Stimulated activated naive CD8-positive, alpha-beta T cell treated with anti-CD3 and anti-CD28 coated beads, Interleukin-15, Interleukin-2, amounts not matched to agents 100 U/mL and 50 U/mL, for 24 hours (primary cell): Measurements from ENCODE around the gene ZNF25.
A peak's percentile ranks its signal among the peaks of the same experiment; 100 is the strongest.
"Not testable (repeated sequence)": the region's sequence is repeated elsewhere in the genome, so short reads cannot be mapped to it uniquely, and the experiment has no call there.

Source experiments
- ATAC-seq: fragments of 150-1000 bp; cut with Tn5 transposase; one replicate; pipeline ENCODE4 v1.10.0; 2021
- DNase-seq: peaks from one replicate; pipeline ENCODE4 v3.0.0; 2021

Gene ZNF25

DNA sequence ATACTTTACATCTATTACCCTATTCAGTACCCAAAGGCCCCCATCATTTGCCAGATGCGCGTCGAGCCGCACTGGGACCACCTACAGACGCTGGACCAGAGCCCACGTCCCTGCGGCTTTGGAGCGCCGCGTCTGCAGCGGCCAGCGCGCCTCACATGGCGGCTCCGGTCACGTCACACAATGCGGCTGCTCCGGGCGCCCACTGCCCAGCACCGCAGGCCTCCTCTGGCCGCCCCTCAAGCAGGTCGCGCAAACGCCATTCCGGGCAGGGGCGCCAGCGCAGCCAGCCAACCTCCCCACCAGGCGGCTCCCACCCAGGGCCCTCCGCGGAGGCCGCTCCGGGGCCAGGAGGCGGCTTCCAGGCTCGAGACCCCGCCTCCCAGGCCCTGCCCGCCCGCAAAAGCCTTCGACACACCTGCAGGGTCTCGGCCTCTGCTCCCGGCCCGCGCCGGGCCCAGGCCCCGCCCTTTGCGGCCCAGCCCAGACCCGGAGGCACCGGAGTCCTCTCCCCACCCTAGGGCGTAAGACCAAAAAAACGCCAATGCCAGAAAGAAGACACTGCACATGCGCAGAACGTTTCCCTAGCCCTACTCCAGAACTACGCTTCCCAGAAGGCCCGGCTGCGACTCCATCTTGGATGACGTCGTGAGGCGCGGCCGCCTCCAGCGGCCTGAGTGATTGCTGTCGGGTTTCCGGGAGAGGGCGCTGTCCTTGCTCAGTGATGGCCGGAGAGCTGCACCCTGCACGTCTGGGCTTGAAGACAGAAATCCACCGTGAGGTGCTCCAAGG lies at the start of gene ZNF25:
Gene ZNF25, minus strand, starts transcription at position 557 of the 789 bp plus-strand sequence. CDS start 4,925 bp downstream, outside the sequence.
- DNase-seq (peak; percentile 98), ATAC-seq (peak; percentile 98)

DNA sequence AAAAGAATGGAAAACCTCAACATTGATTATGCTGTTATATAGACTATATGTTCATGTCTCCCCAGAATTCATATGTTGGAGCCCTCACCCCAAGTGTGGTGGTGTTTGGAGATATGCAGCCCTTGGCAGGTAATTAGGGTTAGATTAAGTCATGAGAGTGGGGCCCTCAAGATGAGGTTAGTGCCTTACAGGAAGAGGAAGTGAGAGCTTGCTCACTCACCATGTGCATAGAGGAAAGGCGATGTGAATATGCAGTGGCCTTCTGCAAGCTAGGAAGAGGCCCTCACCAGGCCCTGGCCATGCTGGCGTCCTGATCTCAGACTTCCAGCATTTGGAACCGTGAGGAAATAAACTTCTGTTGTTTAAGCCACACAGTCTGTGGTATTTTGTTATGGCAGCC lies 48.8 kb upstream of the ZNF25 start:
- ATAC-seq (peak; percentile 36), DNase-seq (no peak)

DNA sequence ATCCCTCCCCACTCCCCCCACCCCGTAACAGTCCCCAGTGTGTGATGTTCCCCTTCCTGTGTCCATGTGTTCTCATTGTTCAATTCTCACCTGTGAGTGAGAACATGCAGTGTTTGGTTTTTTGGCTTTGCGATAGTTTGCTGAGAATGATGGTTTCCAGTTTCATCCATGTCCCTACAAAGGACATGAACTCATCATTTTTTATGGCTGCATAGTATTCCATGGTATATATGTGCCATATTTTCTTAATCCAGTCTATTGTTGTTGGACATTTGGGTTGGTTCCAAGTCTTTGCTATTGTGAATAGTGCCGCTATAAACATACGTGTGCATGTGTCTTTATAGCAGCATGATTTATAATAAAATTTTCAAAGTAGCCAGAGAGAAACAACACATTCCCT lies 42.7 kb upstream of the ZNF25 start:
- not testable (repeated sequence) for DNase-seq, ATAC-seq

DNA sequence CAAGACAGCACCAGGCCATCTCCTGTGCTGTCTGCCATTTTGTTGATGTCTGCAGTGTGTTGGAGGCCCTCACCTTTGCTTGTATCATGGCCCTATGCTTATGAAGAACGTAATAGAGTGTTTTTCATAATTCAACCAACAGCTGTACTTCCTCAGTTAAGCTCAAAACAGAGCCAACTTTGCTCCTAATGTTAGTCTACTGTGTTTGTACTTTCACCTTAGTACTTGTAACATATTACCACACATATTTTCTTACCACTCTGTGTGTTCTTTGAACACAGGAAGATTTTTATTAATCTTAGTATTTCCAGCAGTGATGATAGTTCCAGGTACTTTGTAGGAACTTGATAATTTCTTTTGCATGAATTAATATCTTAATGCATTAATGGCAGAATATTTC lies 39.9 kb upstream of the ZNF25 start:
- DNase-seq, result no peak
- no peak for ATAC-seq

DNA sequence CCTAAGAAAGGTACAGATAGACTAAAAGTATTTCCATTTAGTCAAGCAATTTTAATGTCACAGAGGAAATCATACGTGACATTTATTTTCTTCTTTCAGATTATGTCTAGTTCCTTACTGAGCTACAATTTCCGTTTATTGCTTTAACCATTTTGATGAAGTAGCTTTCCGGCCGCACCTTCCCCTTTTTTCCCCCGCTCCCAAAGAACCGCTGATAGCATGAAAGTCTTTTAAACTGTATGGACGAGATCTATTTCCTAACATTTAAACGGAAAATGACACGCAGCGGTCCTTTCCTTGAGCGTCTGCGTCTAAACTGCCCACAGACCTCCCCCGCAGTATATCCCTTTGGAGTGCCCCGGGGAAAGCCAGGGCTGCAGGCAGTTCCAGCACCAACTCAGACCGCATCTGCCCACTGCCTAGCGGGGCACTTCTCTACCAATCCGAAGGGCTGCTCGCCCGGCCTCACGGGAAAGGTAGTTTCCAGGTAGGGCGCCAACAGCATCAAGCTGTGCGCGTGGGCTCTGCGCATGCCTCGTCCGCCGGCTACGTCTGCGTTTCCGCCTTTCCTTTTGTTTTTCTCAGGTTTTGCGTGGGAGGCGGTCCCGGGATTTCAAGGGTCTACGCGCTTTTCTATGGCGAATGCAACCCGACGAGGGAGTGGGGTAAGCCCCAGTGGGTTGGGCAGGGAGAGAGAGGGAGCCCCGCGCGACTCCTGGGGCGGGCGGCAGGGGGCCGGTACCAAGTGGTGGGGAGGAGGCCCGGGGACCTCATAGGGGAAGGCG lies 33.9 kb upstream of the ZNF25 start, which contains the start of gene ZNF33A:
Gene ZNF33A, plus strand, starts transcription at position 557 of the 785 bp plus-strand sequence. CDS start 1,667 bp downstream, outside the sequence.
- ATAC-seq, result peak; percentile 91
- DNase-seq, result peak; percentile 90

DNA sequence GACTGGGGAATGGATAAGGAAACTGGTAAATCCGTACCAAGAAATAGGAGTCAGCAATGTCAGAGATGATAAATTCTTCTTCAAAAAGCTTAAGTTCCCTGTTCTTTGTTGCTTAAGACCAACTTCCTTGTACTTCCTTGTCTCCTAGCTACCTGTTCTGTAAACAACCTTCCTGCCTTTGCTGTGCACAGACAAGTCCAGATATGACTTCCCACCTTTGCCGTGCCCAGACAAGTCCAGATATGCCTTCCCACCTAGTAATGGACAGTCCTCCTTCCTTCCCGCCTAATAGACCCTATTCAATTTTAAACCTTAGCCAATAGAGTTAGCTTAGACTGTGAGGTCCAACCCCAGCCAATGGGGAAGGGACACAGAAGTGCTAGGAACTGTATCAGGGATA lies 31.5 kb upstream of the ZNF25 start:
- DNase-seq (no peak), ATAC-seq (no peak)

DNA sequence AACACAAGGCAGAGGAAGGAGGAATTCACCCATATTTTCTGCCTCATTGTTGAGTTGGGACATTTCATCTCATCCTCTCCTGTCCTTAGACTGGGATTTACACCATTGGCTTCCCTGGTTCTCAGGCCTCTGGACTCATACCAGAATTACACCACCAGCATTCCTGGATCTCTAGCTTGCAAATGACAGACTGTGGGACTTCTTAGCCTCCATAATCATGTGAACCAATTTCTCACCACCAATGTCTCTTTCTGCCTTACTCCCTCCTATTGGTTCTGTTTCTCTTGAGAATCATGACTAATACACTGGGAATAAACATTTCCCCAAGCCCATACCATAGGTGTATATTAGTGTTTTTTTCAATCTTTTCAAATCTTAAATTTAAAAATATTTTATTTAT lies 31.1 kb upstream of the ZNF25 start:
- DNase-seq, result no peak
- no peak for ATAC-seq

DNA sequence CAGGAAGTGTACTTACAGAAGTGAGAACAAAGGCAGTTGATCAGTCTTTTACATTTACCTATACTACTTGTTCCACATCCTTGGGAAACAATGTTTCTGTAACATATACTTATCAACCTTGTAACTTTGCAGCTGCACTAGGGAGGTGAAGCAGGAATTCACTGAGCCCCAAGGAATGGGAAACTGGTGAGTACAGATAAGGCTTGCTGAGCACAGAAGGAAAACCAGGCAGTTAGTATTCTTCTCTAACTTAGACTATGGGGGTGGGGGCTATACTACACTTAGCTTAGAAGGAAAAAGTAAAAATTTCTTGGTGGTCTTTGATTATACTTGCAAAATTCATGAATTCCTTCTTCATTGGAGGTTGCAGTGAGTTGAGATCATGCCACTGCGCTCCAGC lies 27.1 kb upstream of the ZNF25 start:
- ATAC-seq (no peak), DNase-seq (no peak)

DNA sequence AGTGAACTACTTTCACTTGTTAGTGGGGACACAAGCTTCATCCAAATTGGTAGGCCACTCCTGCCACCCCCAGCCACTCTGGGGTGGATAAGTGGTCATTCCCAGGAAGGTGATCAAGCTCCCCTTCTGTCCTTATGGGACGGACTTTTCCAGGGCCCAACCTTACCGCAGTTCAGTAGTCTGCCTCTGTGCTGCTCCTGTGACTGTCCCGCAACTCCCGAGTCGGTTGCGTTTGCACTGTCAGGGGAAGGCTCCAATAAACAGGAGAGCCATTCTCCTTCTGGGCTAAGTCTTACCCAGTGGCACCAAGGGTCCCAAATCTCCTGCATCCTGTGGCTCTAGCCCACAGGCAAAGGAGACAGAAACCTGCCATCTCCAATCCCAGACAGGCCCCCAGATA lies 26.6 kb upstream of the ZNF25 start:
- ATAC-seq (no peak), DNase-seq (no peak)

DNA sequence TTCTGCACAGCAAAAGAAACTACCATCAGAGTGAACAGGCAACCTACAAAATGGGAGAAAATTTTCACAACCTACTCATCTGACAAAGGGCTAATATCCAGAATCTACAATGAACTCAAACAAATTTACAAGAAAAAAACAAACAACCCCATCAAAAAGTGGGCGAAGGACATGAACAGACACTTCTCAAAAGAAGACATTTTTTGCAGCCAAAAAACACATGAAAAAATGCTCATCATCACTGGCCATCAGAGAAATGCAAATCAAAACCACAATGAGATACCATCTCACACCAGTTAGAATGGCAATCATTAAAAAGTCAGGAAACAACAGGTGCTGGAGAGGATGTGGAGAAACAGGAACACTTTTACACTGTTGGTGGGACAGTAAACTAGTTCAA lies 24.0 kb upstream of the ZNF25 start:
- not testable (repeated sequence) for ATAC-seq, DNase-seq

DNA sequence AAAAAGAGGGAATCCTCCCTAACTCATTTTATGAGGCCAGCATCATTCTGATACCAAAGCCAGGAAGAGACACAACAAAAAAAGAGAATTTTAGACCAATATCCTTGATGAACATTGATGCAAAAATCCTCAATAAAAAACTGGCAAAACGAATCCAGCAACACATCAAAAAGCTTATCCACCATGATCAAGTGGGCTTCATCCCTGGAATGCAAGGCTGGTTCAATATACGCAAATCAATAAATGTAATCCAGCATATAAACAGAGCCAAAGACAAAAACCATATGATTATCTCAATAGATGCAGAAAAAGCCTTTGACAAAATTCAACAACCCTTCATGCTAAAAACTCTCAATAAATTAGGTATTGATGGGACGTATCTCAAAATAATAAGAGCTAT lies 22.5 kb upstream of the ZNF25 start:
- DNase-seq, ATAC-seq: not testable (repeated sequence)

DNA sequence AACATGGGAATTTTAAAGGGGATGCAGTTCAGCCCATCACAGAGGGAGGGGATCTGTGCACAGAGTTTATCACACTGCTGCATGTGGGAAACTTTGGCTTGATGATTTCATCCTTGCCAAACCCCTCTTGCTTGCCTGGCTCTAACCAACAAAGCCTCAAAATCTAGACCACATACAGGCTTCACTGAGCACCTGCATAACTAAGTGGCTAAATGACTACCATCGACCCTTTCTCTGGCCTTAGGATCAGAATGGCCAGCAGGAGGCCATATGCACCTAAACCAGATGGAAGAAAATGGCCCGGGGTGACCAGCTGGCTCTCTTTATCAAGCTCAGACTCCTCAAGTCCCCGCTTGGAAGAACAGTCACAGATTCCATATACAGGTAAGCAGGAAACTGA lies 15.6 kb upstream of the ZNF25 start:
- peak; percentile 67 for ATAC-seq
- no peak for DNase-seq

DNA sequence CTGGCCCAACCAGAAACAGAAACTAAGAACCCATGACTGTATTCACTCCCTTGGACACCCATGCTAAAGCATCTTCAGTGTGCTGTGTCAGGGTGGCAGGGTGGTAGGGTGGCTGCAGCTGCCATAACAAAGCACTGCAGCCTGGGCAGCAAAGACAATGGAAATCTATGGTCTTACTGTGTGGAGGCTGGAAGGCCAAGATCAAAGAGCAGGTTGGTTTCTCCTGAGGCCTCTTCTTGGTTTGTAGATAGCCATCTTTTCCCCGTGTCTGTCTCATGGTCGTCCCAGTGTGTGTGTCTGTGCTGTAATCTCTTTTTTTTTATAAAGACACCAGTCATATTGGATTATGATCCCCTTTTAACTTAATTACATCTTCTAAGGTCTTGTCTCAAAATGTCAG lies 15.2 kb upstream of the ZNF25 start:
- peak; percentile 23 for ATAC-seq
- DNase-seq, result no peak

DNA sequence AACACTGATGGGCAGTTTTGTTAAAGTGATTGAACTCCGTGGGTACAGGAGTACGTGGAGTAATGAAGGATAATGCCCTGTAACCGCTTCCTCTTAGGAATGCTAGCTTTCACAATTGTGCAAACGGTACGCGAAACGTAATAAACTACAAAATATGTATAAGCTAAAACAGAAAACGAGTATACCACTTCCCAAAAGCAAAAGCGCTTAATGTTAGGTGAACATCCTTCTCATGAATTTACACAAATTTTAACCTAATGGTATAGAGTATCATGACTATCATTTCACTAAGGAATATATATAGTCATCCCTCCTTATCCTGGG lies 395 bp upstream of the ZNF25 start:
- no peak for ATAC-seq
- DNase-seq, result no peak

DNA sequence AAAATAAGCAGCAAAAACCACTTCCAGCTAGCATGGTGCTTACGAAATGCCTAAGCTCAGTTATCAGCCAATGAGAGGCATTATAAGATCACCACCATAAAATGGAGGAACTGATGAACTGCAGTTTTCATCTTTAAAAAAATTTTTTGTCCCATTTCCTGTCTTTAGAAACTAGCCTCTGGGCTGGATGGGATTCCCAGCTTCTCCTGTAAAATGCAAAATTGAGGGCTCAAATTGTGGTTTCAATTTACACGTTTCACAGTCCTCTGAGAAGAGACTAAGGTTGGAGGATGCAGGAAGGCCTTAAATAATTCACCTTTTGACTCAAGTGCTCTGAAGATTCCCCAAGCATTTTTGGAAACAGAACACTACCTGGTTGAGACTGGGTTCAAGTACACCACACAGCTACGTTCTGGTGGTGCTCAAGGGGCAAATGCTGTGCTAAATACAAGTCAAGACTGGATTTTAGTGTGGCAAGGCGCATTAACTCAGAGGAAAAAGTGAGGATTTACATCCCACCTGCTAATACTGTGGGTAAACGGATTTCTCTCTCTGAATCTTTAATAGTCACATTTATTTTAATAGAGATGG lies 951 bp downstream of the ZNF25 start:
- DNase-seq (peak; percentile 7), ATAC-seq (no peak)

DNA sequence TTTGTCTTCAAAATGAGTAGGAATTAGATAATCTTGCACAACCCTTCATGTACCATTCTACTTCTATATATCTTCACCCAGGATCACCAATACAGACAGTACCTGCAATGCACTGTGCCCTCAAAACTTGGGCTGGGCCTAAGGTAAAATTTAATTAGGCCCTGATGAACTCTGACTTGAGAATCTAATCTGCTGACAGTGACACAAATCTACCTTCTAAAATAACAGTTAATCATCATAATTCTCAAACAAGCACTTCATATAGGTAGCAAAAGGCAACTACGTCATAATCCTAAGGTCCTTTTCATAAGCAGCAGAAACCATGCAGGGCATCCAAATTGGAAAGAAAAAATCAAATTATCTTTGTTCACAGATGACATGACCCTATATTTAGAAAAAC lies 4.1 kb downstream of the ZNF25 start:
- DNase-seq, result no peak
- no peak for ATAC-seq

DNA sequence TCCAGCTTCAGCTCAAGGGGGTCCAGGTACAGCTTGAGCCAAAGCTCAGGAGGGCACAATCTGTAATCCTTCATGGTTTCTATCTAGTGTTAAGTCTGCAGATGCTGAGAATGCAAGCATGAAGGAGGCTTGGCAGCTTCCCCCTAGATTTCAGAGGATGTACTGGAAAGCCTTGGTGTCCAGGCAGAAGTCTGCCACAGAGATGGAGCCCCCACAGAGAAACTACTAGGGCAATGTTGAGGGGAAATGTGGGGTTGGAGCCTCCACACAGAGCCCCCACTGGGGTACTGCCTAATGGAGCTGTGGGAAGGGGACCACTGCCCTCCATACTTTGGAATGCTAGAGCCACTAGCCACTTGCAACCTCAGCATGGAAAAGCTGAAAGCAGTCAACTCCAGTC lies 11.4 kb downstream of the ZNF25 start:
- DNase-seq (no peak), ATAC-seq (no peak)

DNA sequence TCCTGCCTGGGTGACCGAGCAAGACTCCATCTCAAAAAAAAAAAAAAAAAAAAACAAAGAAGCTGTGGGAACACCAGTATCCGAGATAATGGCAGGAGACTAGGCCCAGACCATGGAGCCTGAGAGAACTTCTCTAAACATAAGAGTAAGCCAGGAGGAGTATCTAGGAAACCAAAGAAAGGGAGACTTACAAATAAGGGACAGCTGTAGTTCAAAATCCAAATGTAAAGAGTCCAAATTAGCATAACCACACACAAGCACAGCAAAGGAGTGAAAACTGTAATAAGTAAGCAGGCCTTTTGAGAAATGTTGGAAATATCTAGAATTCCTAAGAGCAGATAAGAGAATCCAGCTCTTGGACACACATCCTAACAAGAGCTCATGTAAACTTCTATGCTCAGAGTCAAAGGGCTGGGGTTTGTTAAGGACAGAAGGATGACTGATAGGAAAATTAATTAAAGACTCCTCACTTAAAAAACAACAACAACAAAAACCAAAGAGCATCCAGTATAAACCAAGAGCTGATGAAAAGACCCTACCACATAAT lies 15.8 kb downstream of the ZNF25 start:
- DNase-seq (no peak), ATAC-seq (no peak)

DNA sequence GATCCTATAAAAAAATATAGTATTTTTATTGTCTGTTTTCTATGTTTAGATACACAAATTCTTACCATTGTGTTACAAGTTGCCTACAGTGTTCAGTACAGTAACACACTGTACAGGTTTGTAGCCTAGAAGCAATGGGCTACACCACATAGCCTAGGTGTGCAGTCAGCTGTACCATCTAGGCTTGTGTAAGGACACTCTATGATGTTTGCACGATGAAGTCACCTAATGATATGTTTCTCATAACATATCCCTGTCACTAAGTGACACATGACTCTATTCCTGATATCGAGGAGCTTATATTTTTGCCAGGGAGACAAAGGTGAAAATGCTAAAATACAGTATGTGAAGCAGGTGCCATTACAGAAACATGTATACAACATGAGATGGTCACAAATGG lies 18.6 kb downstream of the ZNF25 start:
- DNase-seq (no peak), ATAC-seq (no peak)

DNA sequence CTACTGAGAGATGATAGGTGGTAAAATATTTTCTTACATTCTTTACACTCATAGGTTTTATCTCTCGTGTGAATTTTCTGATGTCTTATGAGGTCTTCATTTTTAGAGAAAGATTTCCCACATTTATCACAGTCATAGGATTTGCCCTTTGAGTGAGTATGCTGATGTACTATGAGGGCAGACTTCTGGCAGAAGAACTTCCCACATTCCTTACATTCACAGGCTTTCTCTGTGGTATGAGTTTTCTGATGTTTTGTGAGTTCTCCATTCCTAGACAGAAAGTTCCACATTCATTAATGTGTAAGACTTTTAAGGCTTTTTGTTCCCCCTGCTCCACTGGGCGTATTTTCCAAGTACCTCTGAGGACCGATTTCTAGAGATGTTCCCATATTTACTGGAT lies 23.5 kb downstream of the ZNF25 start:
- ATAC-seq, result no peak

DNA sequence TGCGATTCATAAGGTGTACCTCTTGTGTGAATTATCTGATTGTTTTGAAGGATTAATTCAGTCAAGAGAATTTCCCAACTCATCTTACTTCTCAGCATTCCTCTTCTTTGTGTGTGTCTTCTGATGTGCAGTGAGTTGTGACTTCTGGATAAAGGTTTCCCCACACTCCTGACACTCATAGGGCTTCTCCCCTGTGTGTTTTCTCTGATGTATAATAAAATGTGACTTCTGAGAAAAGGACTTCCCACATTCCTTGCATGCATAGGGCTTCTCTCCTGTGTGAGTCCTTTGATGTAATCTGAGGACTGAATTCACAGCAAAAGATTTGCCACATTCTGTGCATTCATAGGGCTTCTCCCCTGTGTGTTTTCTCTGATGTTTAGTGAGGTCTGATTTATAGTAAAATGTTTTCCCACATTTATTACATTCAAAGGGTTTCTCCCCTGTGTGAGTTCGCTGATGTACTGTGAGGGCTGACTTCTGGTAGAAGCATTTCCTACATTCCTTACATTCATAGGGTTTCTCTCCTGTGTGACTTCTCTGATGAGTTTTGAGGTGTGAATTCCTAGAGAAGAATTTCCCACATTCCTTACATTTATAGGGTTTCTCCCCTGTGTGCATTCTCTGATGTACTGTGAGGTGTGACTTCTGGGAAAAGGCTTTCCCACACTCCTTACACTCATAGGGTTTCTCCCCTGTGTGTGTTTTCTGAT lies 24.2 kb downstream of the ZNF25 start:
- ATAC-seq (no peak), DNase-seq (no peak)

More for the DNA sequence above, 23.5 kb downstream of the ZNF25 start:
- DNase-seq, result no peak

DNA sequence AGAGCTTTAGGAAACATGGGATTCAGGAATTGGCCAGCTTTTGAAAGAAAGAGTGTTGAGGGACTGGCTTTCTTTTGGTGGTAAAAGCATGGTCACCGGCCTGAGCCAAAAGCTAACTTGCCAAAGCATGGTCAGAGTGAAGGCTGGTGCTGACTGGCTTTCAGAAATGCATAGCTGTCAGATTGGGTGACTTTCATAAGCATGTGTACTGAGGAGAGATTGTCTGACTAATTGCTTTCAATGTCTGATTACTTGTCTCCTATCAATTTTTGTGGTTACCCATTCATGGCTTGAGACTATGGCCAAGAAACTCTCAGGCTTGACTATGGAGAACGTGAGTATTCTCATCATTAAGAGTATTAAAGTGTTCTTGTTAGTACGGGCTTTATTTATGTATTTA lies 28.2 kb downstream of the ZNF25 start:
- ATAC-seq, result no peak
- DNase-seq, result no peak
